ENCODE results near the gene NEDD4L.

- TF ChIP-seq, protein P1, sequence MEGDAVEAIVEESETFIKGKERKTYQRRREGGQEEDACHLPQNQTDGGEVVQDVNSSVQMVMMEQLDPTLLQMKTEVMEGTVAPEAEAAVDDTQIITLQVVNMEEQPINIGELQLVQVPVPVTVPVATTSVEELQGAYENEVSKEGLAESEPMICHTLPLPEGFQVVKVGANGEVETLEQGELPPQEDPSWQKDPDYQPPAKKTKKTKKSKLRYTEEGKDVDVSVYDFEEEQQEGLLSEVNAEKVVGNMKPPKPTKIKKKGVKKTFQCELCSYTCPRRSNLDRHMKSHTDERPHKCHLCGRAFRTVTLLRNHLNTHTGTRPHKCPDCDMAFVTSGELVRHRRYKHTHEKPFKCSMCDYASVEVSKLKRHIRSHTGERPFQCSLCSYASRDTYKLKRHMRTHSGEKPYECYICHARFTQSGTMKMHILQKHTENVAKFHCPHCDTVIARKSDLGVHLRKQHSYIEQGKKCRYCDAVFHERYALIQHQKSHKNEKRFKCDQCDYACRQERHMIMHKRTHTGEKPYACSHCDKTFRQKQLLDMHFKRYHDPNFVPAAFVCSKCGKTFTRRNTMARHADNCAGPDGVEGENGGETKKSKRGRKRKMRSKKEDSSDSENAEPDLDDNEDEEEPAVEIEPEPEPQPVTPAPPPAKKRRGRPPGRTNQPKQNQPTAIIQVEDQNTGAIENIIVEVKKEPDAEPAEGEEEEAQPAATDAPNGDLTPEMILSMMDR (conservative IDR thresholded peaks at IDR 0.05; ENCODE audit: low read length) = no peak
- no peak for TF ChIP-seq EZH2phosphoT487 (IDR thresholded peaks at IDR 0.05; ENCODE audit: borderline replicate concordance, low read depth, low read length)
These were observed 255.1 kb downstream of the NEDD4L start for GRCh38 chr18:58299135-58299473.

Data from OCI-LY7 (cell line).